Neural cell (in vitro differentiated cells): ENCODE measurements around the gene TECPR2.

ENCODE experiments used
- CTCF ChIP-seq: fragments of 450-650 bp; IDR thresholded peaks from 2 replicates; pipeline ENCODE4 v1.5.1; 2014; ENCODE audit warnings: antibody characterized with exemption, mild to moderate bottlenecking, moderate library complexity; ENCODE audit not compliant: poor library complexity, severe bottlenecking
- EP300 ChIP-seq: fragments of 450-650 bp; conservative IDR thresholded peaks from 2 replicates; pipeline ENCODE4 v1.6.1; 2014; ENCODE audit warnings: antibody characterized with exemption, mild to moderate bottlenecking, moderate library complexity; ENCODE audit not compliant: poor library complexity, severe bottlenecking
- POLR2AphosphoS5 ChIP-seq: IDR thresholded peaks from 2 replicates; pipeline ENCODE4 v1.6.1; 2012
- RAD21 ChIP-seq: fragments of 450-650 bp; conservative IDR thresholded peaks from 2 replicates; pipeline ENCODE4 v1.6.1; 2014; ENCODE audit warnings: antibody characterized with exemption, mild to moderate bottlenecking, moderate library complexity
- REST ChIP-seq: IDR thresholded peaks from 2 replicates; pipeline ENCODE4 v1.6.1; 2012; ENCODE audit warnings: borderline replicate concordance
- TAF1 ChIP-seq: IDR thresholded peaks from 2 replicates; pipeline ENCODE4 v1.6.1; 2012; ENCODE audit warnings: low read depth

DNA sequence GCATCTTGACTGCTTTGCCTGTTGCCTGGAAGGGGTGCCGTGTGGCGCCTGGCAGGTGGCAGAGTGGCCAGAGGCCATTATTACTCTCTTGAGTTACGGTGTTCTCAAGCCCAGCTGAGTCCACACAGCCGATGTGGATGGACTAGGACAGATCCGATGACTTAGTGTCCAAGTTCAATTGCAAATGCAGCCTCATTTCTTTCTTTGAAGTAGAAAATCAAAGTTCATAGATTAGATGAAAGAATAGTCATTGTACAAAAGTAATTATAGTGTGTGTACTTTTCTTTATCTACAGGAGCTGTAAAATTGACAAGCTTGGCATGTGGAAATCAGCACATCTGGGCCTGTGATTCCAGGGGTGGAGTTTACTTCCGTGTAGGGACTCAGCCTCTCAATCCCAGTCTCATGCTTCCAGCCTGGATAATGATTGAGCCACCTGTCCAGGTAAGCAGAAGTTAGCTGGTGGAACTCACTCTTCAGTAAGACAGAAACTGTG, 102.2 kb downstream of the TECPR2 start:
- TF ChIP-seq CTCF (no peak), POLR2AphosphoS5 (no peak), TAF1 (no peak), EP300 (no peak), RAD21 (no peak), REST (no peak)
